Stomach smooth muscle (tissue), 2 donors: ENCODE results near the gene FSTL3.
A peak's percentile ranks its signal among the peaks of the same experiment; 100 is the strongest.
"Not testable (repeated sequence)": the region's sequence is repeated elsewhere in the genome, so short reads cannot be mapped to it uniquely, and the experiment has no call there.

Experiments used
- H3K27ac ChIP-seq: one replicate; pipeline ENCODE4 v1.7.0; 2013; ENCODE audit warnings: mild to moderate bottlenecking, low read length, inconsistent platforms
- H3K27me3 ChIP-seq, 2 donors: one replicate each; pipeline ENCODE4 v1.7.0; 2013; ENCODE audit warnings: low read length in 2 of 2; ENCODE audit not compliant: insufficient read depth in 2 of 2, control insufficient read depth in 1 of 2
- H3K36me3 ChIP-seq, 2 donors: one replicate each; pipeline ENCODE4 v1.7.0; 2013; ENCODE audit warnings: low read length in 2 of 2; ENCODE audit not compliant: control insufficient read depth in 2 of 2, insufficient read depth in 2 of 2
- H3K4me1 ChIP-seq: one replicate; pipeline ENCODE4 v1.7.0; 2013; ENCODE audit warnings: low read length; ENCODE audit not compliant: control insufficient read depth, insufficient read depth
- H3K4me3 ChIP-seq, 2 donors: one replicate each; pipeline ENCODE4 v1.7.0; 2013; ENCODE audit warnings: low read length in 2 of 2
- H3K9ac ChIP-seq, 2 donors: one replicate each; pipeline ENCODE4 v1.7.0; 2013; ENCODE audit warnings: low read length in 2 of 2, mild to moderate bottlenecking in 1 of 2
- H3K9me3 ChIP-seq, 2 donors: one replicate each; pipeline ENCODE4 v1.7.0; 2013; ENCODE audit warnings: low read length in 2 of 2; ENCODE audit not compliant: control insufficient read depth in 2 of 2
- donor health status: healthy.
- donor health status: Pancreatic carcinoma.

FSTL3 gene

DNA sequence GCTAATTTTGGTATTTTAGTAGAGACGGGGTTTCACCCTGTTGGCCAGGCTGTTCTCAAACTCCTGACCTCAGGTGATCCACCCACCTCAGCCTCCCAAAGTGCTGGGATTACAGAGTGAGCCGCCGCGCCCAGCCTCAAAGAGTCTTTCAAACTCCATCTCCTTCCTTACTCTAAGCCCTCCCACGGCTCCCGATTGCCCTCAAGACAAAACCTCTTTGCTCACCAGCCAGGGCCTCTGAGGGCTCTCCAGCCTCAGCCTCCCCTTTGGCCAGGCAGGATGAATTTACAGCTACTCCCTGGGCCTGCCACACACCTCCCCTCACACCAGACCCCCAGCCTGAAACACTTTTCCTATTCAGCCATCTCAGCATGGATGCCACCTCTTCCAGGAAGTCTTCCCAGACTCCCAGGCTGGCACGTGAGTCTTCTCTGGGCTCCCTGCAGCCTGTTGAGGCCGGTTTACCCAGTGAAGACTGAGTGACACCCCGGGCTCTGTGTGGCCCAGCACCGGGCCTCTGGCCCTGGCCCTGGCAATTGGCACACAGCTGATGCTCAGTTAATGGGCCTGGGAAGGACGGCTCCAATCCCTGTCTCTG lies 11.5 kb downstream of the FSTL3 start:
- no peak overlapping the region for H3K27ac ChIP-seq
- H3K36me3 ChIP-seq: no peaks in the 10 kb centered on the region
- no peaks in the 10 kb centered on the region for H3K9me3 ChIP-seq
- H3K9ac ChIP-seq: no peak overlapping the region
- H3K4me1 ChIP-seq: no peaks in the 10 kb centered on the region
- no peak overlapping the region for H3K4me3 ChIP-seq
- no peaks in the 10 kb centered on the region for H3K27me3 ChIP-seq

DNA sequence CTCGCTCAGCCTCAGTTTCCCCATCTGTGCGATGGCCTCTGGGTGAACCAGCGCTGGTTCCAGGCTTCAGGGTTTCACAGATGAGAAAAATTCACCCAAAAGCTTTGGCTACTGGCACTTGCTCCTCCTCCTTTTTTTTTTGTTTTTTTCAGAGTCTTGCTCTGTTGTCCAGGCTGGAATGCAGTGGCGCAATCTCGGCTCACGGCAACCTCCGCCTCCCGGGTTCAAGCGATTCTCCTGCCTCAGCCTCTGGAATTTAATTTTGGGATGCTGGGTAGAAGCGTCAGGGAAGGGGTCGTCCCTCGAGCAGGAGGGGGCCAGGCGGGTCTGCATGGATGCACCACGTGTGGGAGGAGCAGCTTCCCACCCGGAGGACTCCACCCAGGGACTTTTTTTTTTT lies 12.0 kb downstream of the FSTL3 start:
- H3K36me3 ChIP-seq: no peaks in the 10 kb centered on the region
- H3K4me1 ChIP-seq: no peaks in the 10 kb centered on the region
- H3K9me3 ChIP-seq: no peaks in the 10 kb centered on the region
- H3K27ac ChIP-seq: no peak overlapping the region
- no peaks in the 10 kb centered on the region for H3K27me3 ChIP-seq
- H3K9ac ChIP-seq: no peak overlapping the region
- H3K4me3 ChIP-seq: no peak overlapping the region

DNA sequence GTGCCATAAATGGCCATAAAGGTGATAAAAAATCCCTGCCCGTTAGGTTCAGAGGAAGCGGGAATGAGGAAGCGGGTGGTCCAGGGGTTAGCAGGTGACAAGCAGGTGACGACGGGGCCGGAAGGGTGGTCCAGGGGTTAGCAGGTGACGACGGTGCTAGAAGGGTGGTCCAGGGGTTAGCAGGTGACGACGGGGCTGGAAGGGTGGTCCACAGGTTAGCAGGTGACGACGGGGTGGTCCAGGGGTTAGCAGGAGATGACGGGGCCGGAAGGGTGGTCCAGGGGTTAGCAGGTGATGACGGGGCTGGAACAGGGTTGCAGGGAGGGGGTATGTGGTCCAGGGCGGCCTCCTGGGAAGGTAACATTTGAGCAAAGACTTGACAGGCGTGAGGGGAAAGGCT lies 12.8 kb downstream of the FSTL3 start:
- Histone ChIP-seq H3K36me3 (no peaks in the 10 kb centered on the region), H3K9ac (no peak overlapping the region), H3K4me1 (no peaks in the 10 kb centered on the region), H3K9me3 (no peaks in the 10 kb centered on the region), H3K4me3 (no peak overlapping the region), H3K27ac (no peak overlapping the region), H3K27me3 (no peaks in the 10 kb centered on the region)

DNA sequence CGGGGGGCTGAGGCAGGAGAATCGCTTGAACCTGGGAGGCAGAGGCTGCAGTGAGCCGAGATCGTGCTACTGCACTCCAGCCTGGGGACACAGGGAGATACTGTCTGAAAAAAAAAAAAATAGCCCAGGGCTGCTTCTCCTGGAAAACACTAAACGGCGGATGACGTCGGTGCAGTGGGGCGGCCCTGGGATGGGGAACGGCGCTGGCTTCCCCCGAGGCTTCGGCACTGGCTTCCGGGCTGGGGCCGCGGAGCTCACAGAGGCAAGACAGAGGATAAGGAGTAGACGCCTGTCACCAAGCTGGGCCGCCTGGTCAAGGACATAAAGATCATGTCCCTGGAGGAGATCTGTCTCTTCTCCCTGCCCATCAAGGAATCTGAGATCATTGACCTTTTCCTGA lies 14.0 kb downstream of the FSTL3 start:
- H3K4me1 ChIP-seq: no peaks in the 10 kb centered on the region
- no peaks in the 10 kb centered on the region for H3K36me3 ChIP-seq
- H3K27me3 ChIP-seq: peaks cover 0 to 3% of the 10 kb centered on the region in 2 donors
- no peaks in the 10 kb centered on the region for H3K9me3 ChIP-seq
- H3K4me3 ChIP-seq: no peak overlapping the region
- H3K9ac ChIP-seq: no peak overlapping the region
- H3K27ac ChIP-seq: no peak overlapping the region

DNA sequence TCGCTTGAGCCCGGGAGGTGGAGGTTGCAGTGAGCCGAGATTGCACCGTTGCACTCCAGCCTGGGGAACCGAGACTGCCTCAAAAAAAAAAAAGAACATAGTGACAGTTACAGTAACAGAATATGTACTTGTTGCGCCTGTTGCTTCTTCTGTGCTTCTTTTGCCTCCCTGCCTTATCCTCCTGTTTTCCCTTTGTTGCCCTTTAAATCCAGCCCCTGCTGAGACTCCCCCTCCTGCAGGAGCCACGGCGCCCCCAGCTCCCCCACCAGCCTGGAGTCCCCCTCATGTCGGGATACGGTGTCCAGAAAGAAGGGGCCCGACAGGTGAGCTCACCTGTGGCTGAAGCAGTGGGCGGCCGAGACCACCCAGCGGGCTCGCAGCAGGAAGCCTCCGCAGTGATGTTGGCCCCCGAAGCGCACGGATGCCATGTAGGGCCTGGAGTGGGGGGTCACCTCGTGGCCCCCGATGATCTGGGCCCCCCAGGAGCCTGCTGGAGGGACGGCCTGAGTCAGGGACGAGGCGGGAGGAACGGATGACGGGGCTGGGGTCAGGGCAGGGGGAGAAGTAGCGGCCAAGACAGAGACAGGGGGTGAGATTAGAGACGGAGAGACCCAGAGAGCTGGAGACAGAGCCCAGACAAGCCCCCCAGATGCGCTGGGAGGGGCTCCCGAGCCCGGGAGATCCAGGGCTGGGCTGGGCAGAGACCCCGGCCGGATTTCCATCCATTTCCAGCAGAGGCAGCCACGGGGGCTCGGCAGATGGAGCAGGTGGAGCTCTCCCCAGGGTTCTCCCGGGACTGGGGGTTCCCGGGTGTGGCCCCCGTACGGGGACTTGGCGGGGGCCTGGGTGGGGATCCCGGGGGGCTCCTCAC lies 18.5 kb downstream of the FSTL3 start:
- Histone ChIP-seq H3K4me1 (no peaks in the 10 kb centered on the region), H3K36me3 (no peaks in the 10 kb centered on the region), H3K9me3 (no peaks in the 10 kb centered on the region), H3K9ac (no peak overlapping the region), H3K27ac (no peak overlapping the region), H3K27me3 (peaks cover 4 to 7% of the 10 kb centered on the region in 2 donors), H3K4me3 (no peak overlapping the region)

DNA sequence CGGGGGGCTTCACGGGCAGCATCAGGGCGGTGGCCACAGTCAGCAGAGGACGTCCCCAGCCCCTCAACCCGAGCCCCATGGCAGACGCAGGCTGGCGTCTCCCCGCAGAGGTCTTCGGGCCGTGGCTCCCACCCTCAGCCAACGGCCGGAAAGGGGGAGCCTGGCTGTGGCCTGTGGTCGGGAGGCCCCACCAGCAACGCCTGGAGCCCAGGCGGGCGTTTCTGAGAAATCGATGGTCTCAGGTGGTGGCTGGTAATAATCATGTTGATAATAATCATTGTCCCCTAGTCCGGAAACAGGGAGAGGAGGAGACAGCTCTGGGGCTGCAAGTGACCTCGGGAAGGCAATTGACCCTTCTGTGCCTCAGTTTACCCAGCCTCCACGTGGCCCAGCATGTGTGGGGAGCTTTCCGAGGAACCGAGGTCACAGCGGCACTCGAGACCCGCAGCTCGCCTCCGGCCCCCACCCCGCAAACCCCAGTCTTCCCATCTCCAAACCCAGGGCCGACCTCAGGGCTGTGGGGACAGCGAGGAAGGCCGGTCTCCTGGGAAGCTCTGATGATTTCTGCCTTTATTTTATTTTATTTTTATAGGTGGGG lies 19.3 kb downstream of the FSTL3 start, which contains the start of gene PRSS57:
Gene PRSS57 (minus strand): TSS at position 101 of the 598 bp plus-strand sequence. CDS start 22 bp downstream, at position 79.
- Histone ChIP-seq H3K4me1 (no peaks in the 10 kb centered on the region), H3K9ac (no peak within 1 kb of the TSS), H3K36me3 (no peaks in the 10 kb centered on the region), H3K4me3 (no peak within 1 kb of the TSS), H3K27ac (no peak within 1 kb of the TSS), H3K27me3 (peaks cover 4 to 7% of the 10 kb centered on the region in 2 donors), H3K9me3 (no peaks in the 10 kb centered on the region)

DNA sequence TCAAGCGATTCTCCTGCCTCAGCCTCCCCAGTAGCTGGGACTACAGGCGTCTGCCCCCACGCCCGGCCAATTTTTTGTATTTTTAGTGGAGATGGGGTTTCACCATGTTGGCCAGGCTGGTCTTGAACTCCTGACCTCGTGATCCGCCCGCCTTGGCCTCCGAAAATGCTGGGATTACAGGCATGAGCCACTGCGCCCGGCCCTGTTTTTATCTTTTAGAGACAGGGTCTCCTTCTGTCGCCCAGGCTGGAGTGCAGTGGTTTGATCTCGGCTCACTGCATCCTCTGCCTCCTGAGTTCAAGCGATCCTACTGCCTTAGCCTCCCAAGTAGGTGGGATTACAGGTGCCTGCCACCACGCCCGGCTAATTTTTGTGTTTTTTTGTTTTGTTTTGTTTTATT lies 22.3 kb downstream of the FSTL3 start:
- not testable (repeated sequence) for H3K4me3 ChIP-seq
- H3K27me3 ChIP-seq: peaks cover 7 to 15% of the 10 kb centered on the region in 2 donors

DNA sequence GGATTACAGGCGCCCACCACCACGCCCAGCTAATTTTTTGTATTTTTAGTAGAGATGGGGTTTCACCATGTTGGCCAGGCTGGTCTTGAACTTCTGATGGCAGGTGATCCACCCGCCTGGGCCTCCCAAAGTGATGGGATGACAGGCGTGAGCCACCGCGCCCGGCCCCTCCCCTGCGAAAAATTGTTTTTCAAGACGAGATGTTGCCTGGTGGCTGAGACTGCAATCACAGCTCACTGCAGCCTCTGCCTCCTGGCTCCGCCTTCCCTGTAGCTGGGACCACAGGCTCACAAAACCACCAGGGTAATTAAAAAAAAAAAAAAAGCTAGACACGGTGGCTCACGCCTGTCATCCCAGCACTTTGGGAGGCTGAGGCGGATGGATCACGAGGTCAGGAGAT lies 23.7 kb downstream of the FSTL3 start:
- H3K9ac ChIP-seq, H3K4me3 ChIP-seq, H3K27ac ChIP-seq, H3K36me3 ChIP-seq, H3K9me3 ChIP-seq, H3K4me1 ChIP-seq: not testable (repeated sequence)
- H3K27me3 ChIP-seq: peaks cover 7 to 14% of the 10 kb centered on the region in 2 donors

More for the DNA sequence above, 22.3 kb downstream of the FSTL3 start:
- H3K4me1 ChIP-seq, H3K36me3 ChIP-seq, H3K9ac ChIP-seq, H3K27ac ChIP-seq, H3K9me3 ChIP-seq: not testable (repeated sequence)

DNA sequence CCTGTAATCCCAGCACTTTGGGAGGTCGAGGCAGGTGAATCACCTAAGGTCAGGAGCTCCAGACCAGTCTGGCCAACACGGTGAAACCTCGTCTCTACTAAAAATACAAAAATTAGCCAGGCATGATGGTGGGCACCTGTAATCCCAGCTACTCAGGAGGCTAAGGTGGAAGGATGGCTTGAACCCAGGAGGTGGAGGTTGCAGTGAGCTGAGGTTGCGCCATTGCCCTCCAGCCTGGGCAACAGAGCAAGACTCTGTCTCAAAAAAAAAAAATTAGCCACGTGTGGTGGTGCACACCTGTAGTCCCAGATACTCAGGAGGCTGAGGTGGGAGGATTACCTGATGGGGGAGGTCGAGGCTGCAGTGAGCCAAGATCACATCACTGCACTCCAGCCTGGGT lies 26.7 kb downstream of the FSTL3 start:
- not testable (repeated sequence) for H3K27ac ChIP-seq, H3K4me1 ChIP-seq, H3K27me3 ChIP-seq, H3K9me3 ChIP-seq, H3K4me3 ChIP-seq, H3K36me3 ChIP-seq, H3K9ac ChIP-seq

DNA sequence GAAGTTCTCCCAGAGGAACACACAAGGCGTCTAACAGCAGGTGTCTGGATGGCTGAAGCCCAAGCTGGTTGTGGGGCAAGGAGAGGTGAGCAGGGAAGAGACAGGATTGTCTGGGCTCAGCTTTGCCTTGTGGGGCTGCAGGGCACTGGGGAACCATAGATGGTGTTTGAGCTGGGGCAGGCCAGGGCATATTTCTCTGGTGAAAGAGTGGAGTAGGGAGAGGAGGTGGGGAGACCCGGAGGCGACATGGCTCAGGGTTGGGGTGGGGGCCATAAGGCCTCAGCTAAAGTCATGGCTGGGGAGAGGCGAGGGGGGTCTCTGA lies 27.1 kb downstream of the FSTL3 start:
- Histone ChIP-seq H3K36me3 (no peaks in the 10 kb centered on the region), H3K4me1 (peaks cover 3% of the 10 kb centered on the region), H3K27me3 (peaks cover 3 to 9% of the 10 kb centered on the region in 2 donors), H3K9me3 (no peaks in the 10 kb centered on the region), H3K27ac (no peak overlapping the region), H3K4me3 (peak overlapping the region in 1 of 2 donors; percentile 15), H3K9ac (no peak overlapping the region)
